ENCODE results near the gene DGKG. TPM values are rescaled to one million over a fixed set of nuclear protein-coding genes. Genes with fewer than 3 reads are reported as not detected.
A peak's percentile ranks its signal among the peaks of the same experiment; 100 is the strongest.

Gene DGKG
- total and polyA plus RNA-seq, 2 of the 8 experiments (the other 6 are each of a cell fraction or from before 2014, with no cell fraction given) = 0.30 to 0.48 TPM

- peak; percentile 59 to 68 for TF ChIP-seq RAD21 (IDR thresholded peaks at IDR 0.05 in 1 of 2, conservative IDR thresholded peaks at IDR 0.05 in 1 of 2; ENCODE audit: low read depth in 2 of 2, low read length in 2 of 2)
Measured at GRCh38 chr3:186239321-186239720, 122.7 kb downstream of the DGKG start (continued).
